ENCODE measurements around the gene QRICH2.
"Not testable (repeated sequence)": the region's sequence is repeated elsewhere in the genome, so short reads cannot be mapped to it uniquely, and the experiment has no call there.

The QRICH2 gene

GRCh38 chr17:76276461-76277299 is 31.4 kb downstream of the QRICH2 start:
- no peak for DNase-seq

- no peak for DNase-seq
Measured at GRCh38 chr17:76276069-76276431, 32.0 kb downstream of the QRICH2 start.

GRCh38 chr17:76275382-76276068 is 32.6 kb downstream of the QRICH2 start:
- no peak for DNase-seq

GRCh38 chr17:76274112-76274956 is 33.7 kb downstream of the QRICH2 start:
- DNase-seq, result no peak

- DNase-seq, result no peak
Measured at GRCh38 chr17:76273445-76274111, 34.5 kb downstream of the QRICH2 start.

- no peak for DNase-seq
Measured at GRCh38 chr17:76272541-76273444, 35.3 kb downstream of the QRICH2 start.

GRCh38 chr17:76271669-76272540 is 36.2 kb downstream of the QRICH2 start:
- DNase-seq, result no peak

- no peak for DNase-seq
Measured at GRCh38 chr17:76270770-76271668, 37.1 kb downstream of the QRICH2 start.

GRCh38 chr17:76270127-76270592 is 37.9 kb downstream of the QRICH2 start:
- DNase-seq, result no peak

GRCh38 chr17:76268991-76269981 is 38.8 kb downstream of the QRICH2 start:
- DNase-seq, result no peak

GRCh38 chr17:76268015-76268749 is 39.9 kb downstream of the QRICH2 start:
- no peak for DNase-seq

GRCh38 chr17:76267581-76268001 is 40.5 kb downstream of the QRICH2 start:
- DNase-seq, result not testable (repeated sequence)

- no peak for DNase-seq
Measured at GRCh38 chr17:76267051-76267576, 41.0 kb downstream of the QRICH2 start.

GRCh38 chr17:76266244-76266938 is 41.7 kb downstream of the QRICH2 start:
- no peak for DNase-seq

- no peak for DNase-seq
Measured at GRCh38 chr17:76265624-76266243, 42.3 kb downstream of the QRICH2 start.

All from SHP77 treated with DMSO at 0.1 percent for 48 hours (cell line).